Measurements from ENCODE around the gene WDR91. TPM values are rescaled to one million over a fixed set of nuclear protein-coding genes. Genes with fewer than 3 reads are reported as not detected.
A peak's percentile ranks its signal among the peaks of the same experiment; 100 is the strongest.

Gene WDR91
- total RNA-seq, 1 experiment from 2014 or later, result 8.4 TPM

DNA sequence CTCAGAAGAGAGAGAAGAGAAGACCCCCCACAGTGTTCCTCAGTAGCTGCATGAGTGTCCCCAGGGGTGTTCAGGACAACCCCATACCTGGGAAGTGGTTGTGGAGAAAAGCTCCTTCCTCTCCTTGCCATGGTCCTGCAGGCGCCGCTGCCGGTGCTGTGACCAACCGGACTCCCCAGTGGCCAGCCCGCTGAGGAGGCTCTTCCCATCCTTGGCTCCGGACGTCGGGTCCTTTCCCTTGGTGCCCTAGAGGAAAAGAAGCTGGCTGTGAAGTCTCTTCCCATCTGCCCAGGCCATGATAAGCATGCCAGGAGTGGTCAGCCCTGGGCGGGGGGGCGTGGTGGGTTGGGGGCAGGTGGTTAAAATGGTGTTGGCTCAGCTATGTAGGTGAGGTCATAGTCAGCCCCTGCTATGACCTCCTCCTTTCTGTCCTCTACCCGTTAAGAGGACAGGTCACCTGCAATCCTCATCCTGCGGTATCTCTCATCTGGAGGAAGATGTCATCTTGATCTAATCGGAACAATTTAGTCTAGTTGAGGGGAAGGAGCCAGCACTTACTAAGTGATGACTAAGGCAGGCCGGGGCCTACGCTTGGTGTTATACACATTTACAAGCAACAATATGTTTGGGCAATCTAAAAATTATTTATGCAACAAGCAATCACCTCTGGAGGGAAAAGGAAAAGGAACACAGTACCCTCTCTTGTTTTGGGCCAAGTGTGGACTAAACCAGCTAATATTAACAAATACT lies 13.2 kb downstream of the WDR91 start:
- ChIA-PET CTCF (no interaction called here), POLR2A (ENCODE audit: unreplicated experiment) (no interaction called here)
- H3K9me3 ChIP-seq (ENCODE audit: insufficient read depth, low read depth), result no peaks in the 10 kb centered on the region
- H3K9me2 ChIP-seq (ENCODE audit: insufficient read depth), result no peaks in the 10 kb centered on the region
- intact Hi-C loops (cut with micrococcal nuclease; ENCODE audit: unreplicated experiment), result no loop called here
- TF ChIP-seq EZH2 (IDR thresholded peaks at IDR 0.05; ENCODE audit: low read depth), result no peak
- TF ChIP-seq, protein P1, sequence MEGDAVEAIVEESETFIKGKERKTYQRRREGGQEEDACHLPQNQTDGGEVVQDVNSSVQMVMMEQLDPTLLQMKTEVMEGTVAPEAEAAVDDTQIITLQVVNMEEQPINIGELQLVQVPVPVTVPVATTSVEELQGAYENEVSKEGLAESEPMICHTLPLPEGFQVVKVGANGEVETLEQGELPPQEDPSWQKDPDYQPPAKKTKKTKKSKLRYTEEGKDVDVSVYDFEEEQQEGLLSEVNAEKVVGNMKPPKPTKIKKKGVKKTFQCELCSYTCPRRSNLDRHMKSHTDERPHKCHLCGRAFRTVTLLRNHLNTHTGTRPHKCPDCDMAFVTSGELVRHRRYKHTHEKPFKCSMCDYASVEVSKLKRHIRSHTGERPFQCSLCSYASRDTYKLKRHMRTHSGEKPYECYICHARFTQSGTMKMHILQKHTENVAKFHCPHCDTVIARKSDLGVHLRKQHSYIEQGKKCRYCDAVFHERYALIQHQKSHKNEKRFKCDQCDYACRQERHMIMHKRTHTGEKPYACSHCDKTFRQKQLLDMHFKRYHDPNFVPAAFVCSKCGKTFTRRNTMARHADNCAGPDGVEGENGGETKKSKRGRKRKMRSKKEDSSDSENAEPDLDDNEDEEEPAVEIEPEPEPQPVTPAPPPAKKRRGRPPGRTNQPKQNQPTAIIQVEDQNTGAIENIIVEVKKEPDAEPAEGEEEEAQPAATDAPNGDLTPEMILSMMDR (conservative IDR thresholded peaks at IDR 0.05), result no peak
- no peaks in the 10 kb centered on the region for H3K36me3 ChIP-seq (ENCODE audit: low read depth)
- no peak overlapping the region for H2AFZ ChIP-seq
- BruUV-seq (replicated peaks), result no TSS peak
- H3K27ac ChIP-seq, result no peak overlapping the region
- no peak overlapping the region for H3K4me3 ChIP-seq
- DNase-seq, result peak in 1 of 2 experiments; percentile 16
- H4K20me1 ChIP-seq (ENCODE audit: insufficient read depth), result no peaks in the 10 kb centered on the region
- no peak overlapping the region for H3K4me2 ChIP-seq
- no peaks in the 10 kb centered on the region for H3K79me2 ChIP-seq (ENCODE audit: low read depth)
- H3K4me1 ChIP-seq (replicated peaks; ENCODE audit: insufficient read depth), result no peaks in the 10 kb centered on the region
- no peaks in the 10 kb centered on the region for H3K27me3 ChIP-seq (ENCODE audit: insufficient read depth, low read depth)
- H3F3A ChIP-seq (ENCODE audit: insufficient read depth, low read depth), result no peaks in the 10 kb centered on the region

DNA sequence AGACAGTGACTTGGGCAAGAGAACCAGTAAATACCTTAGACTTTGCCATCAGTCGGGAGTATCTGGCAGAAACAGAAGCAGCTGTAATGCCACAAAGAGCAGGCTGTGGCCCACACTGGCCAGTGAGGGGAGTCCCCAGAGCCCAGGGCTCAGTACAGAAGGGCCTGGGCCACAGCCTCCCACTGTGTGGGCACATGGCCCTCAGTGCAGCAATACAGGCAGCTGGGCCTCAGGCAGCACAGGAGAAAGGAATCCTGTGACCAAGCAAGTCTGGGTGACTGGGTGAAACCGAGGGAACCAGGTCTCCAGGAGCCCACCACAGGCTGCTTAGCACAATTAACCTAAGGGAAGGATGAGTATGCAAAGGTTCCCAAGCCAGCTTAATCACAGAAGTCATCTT lies 14.0 kb downstream of the WDR91 start:
- no TSS peak for BruUV-seq (replicated peaks)
- intact Hi-C loops (cut with micrococcal nuclease; ENCODE audit: unreplicated experiment), result no loop called here

DNA sequence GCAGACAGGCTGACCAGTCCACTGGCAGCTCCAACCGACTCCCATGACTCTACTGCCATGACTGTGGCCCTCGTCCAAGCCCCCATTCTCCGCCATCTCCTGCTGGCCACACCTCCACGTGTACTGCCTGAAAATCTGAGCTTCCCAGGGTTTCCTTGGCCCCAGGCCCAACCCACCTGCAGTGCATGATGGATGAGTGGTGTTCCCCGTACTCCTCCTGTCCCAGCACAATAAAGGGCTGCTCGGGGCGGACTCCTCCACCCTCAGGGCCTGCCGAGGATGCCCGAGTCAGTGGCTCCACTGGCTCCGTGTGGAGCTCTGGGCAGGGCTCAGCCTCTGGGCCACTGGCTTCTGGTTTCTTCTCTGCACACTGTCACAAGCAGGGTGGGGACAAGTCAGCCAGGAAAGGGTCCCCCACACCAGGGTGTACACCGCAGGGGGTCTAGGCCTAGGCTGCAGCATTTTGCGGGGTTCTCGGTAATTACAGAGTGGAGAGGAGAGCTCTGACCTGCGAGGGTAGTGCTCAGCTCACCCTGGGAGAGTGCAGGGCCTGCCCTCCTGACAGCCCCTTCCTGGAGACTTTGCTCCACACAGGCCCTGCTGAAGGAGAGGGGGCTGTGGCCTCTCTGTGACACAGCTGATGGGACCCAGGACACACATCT lies 15.2 kb downstream of the WDR91 start:
- no peak for TF ChIP-seq EZH2 (IDR thresholded peaks at IDR 0.05; ENCODE audit: low read depth)
- TF ChIP-seq, protein P1 (conservative IDR thresholded peaks at IDR 0.05), result no peak
- Histone ChIP-seq H4K20me1 (ENCODE audit: insufficient read depth) (no peaks in the 10 kb centered on the region), H3F3A (ENCODE audit: insufficient read depth, low read depth) (no peaks in the 10 kb centered on the region), H2AFZ (no peak overlapping the region), H3K4me1 (replicated peaks; ENCODE audit: insufficient read depth) (no peaks in the 10 kb centered on the region), H3K4me2 (no peak overlapping the region), H3K27me3 (ENCODE audit: insufficient read depth, low read depth) (no peaks in the 10 kb centered on the region), H3K4me3 (no peak overlapping the region), H3K27ac (no peak overlapping the region), H3K9me3 (ENCODE audit: insufficient read depth, low read depth) (no peaks in the 10 kb centered on the region), H3K9me2 (ENCODE audit: insufficient read depth) (no peaks in the 10 kb centered on the region), H3K79me2 (ENCODE audit: low read depth) (no peaks in the 10 kb centered on the region), H3K36me3 (ENCODE audit: low read depth) (no peaks in the 10 kb centered on the region)
- intact Hi-C loops (cut with micrococcal nuclease; ENCODE audit: unreplicated experiment), result no loop called here
- no peak for DNase-seq
- POLR2A ChIA-PET (ENCODE audit: unreplicated experiment), result no interaction called here
- CTCF ChIA-PET, result no interaction called here
- no TSS peak for BruUV-seq (replicated peaks)

More for the DNA sequence above, 14.0 kb downstream of the WDR91 start:
- no peak for TF ChIP-seq EZH2 (IDR thresholded peaks at IDR 0.05; ENCODE audit: low read depth)
- TF ChIP-seq, protein P1 (conservative IDR thresholded peaks at IDR 0.05), result no peak
- CTCF ChIA-PET, result no interaction called here
- no peaks in the 10 kb centered on the region for H4K20me1 ChIP-seq (ENCODE audit: insufficient read depth)
- no peak overlapping the region for H3K27ac ChIP-seq
- H3K4me3 ChIP-seq, result no peak overlapping the region
- H3K4me2 ChIP-seq, result no peak overlapping the region
- POLR2A ChIA-PET (ENCODE audit: unreplicated experiment), result no interaction called here
- no peaks in the 10 kb centered on the region for H3F3A ChIP-seq (ENCODE audit: insufficient read depth, low read depth)
- no peaks in the 10 kb centered on the region for H3K79me2 ChIP-seq (ENCODE audit: low read depth)
- no peaks in the 10 kb centered on the region for H3K36me3 ChIP-seq (ENCODE audit: low read depth)
- H3K9me3 ChIP-seq (ENCODE audit: insufficient read depth, low read depth), result no peaks in the 10 kb centered on the region
- no peaks in the 10 kb centered on the region for H3K27me3 ChIP-seq (ENCODE audit: insufficient read depth, low read depth)
- H3K9me2 ChIP-seq (ENCODE audit: insufficient read depth), result no peaks in the 10 kb centered on the region
- H2AFZ ChIP-seq, result no peak overlapping the region
- peak in 1 of 2 experiments; percentile 6 for DNase-seq
- H3K4me1 ChIP-seq (replicated peaks; ENCODE audit: insufficient read depth), result no peaks in the 10 kb centered on the region
